ENCODE measurements around the gene RPL6. TPM values are rescaled to one million over a fixed set of nuclear protein-coding genes. Genes with fewer than 3 reads are reported as not detected.

The RPL6 gene
- total and polyA plus RNA-seq, 5 experiments from 2014 or later, result 646 to 1,523 (median 758) TPM

GRCh38 chr12:112389228-112389627, 20.2 kb downstream of the RPL6 start:
- POLR2A ChIA-PET, result no interaction called here
- Mint-ChIP-seq H3K4me1 (peaks cover 5 to 6% (median 6%) of the 10 kb centered on the region in 4 donors), H3K27me3 (peaks cover 0 to 7% (median 4%) of the 10 kb centered on the region in 5 donors), H3K27ac (peak overlapping the region in 2 of 10 donors; percentile 34 to 65), H3K9me3 (no peaks in the 10 kb centered on the region), H3K36me3 (no peaks in the 10 kb centered on the region), H3K4me3 (no peak overlapping the region)
- DNase-seq (no peak), ATAC-seq (no peak)

- peaks cover 0 to 7% (median 4%) of the 10 kb centered on the region in 5 donors for H3K27me3 Mint-ChIP-seq
- peaks cover 6 to 11% (median 9%) of the 10 kb centered on the region in 4 donors for H3K4me1 Mint-ChIP-seq
- DNase-seq (no peak), ATAC-seq (no peak)
- no peak overlapping the region for H3K4me3 Mint-ChIP-seq
- POLR2A ChIA-PET, result interaction anchor here (0.6 to 1.0 kb wide), 2 partner anchors 16 to 417 kb away, joined by 3 to 6 read pairs; no protein-coding TSS in a partner anchor
- H3K9me3 Mint-ChIP-seq, result no peaks in the 10 kb centered on the region
- no peak overlapping the region for H3K27ac Mint-ChIP-seq
- H3K36me3 Mint-ChIP-seq, result no peaks in the 10 kb centered on the region
Observed at GRCh38 chr12:112386726-112387125, 22.7 kb downstream of the RPL6 start.

- no peak for ATAC-seq
Observed at GRCh38 chr12:112382866-112383265, 26.5 kb downstream of the RPL6 start.

GRCh38 chr12:112381883-112382796, 27.3 kb downstream of the RPL6 start, which contains the start of gene HECTD4:
TSS of gene HECTD4 (minus strand) at chr12:112382431. CDS start at chr12:112382128, 303 bp downstream.
- Mint-ChIP-seq H3K4me3 (peak within 1 kb of the TSS; percentile 90 to 99 (median 96)), H3K9me3 (no peaks in the 10 kb centered on the region), H3K27ac (peak within 1 kb of the TSS; percentile 88 to 97 (median 92)), H3K36me3 (no peaks in the 10 kb centered on the region), H3K27me3 (no peaks in the 10 kb centered on the region), H3K4me1 (peaks cover 12 to 32% (median 19%) of the 10 kb centered on the region in 4 donors)
- ATAC-seq (peak; percentile 95 to 97), DNase-seq (peak; percentile 82 to 95 (median 90))
- POLR2A ChIA-PET, result interaction anchor here (1.5 kb wide), 1 partner anchor 11 kb away, joined by 5 read pairs; no protein-coding TSS in a partner anchor

More at GRCh38 chr12:112382866-112383265, 26.5 kb downstream of the RPL6 start:
- no peak for DNase-seq
- H3K4me3 Mint-ChIP-seq, result peak overlapping the region; percentile 86 to 98 (median 94)
- H3K27me3 Mint-ChIP-seq, result peaks cover 0 to 2% (median 1%) of the 10 kb centered on the region in 5 donors
- peak overlapping the region; percentile 85 to 94 (median 92) for H3K27ac Mint-ChIP-seq
- H3K9me3 Mint-ChIP-seq, result no peaks in the 10 kb centered on the region
- POLR2A ChIA-PET, result no interaction called here
- peaks cover 15 to 33% (median 24%) of the 10 kb centered on the region in 4 donors for H3K4me1 Mint-ChIP-seq
- H3K36me3 Mint-ChIP-seq, result no peaks in the 10 kb centered on the region

GRCh38 chr12:112381406-112381882, 28.0 kb downstream of the RPL6 start:
- POLR2A ChIA-PET, result interaction anchor here (1.5 kb wide), 1 partner anchor 10 kb away, joined by 5 read pairs; no protein-coding TSS in a partner anchor
- ATAC-seq (peak; percentile 22 to 24), DNase-seq (peak in 5 of 10 donors; percentile 4 to 34 (median 18))
- H3K4me3 Mint-ChIP-seq, result peak overlapping the region; percentile 88 to 99 (median 94)
- no peaks in the 10 kb centered on the region for H3K36me3 Mint-ChIP-seq
- no peaks in the 10 kb centered on the region for H3K9me3 Mint-ChIP-seq
- H3K4me1 Mint-ChIP-seq, result peaks cover 13 to 31% (median 20%) of the 10 kb centered on the region in 4 donors
- H3K27me3 Mint-ChIP-seq, result no peaks in the 10 kb centered on the region
- H3K27ac Mint-ChIP-seq, result peak overlapping the region; percentile 79 to 97 (median 88)

- H3K4me3 Mint-ChIP-seq, result peak overlapping the region; percentile 88 to 99 (median 94)
- H3K27me3 Mint-ChIP-seq, result no peaks in the 10 kb centered on the region
- peak overlapping the region; percentile 79 to 97 (median 88) for H3K27ac Mint-ChIP-seq
- H3K4me1 Mint-ChIP-seq, result peaks cover 13 to 32% (median 21%) of the 10 kb centered on the region in 4 donors
- POLR2A ChIA-PET, result interaction anchor here (1.5 kb wide), 1 partner anchor 10 kb away, joined by 5 read pairs; no protein-coding TSS in a partner anchor
- DNase-seq (peak in 1 of 10 donors; percentile 4), ATAC-seq (no peak)
- H3K9me3 Mint-ChIP-seq, result no peaks in the 10 kb centered on the region
- H3K36me3 Mint-ChIP-seq, result no peaks in the 10 kb centered on the region
Observed at GRCh38 chr12:112380663-112381405, 28.6 kb downstream of the RPL6 start.

GRCh38 chr12:112375105-112375504, 34.3 kb downstream of the RPL6 start:
- Mint-ChIP-seq H3K27ac (no peak overlapping the region), H3K9me3 (no peaks in the 10 kb centered on the region), H3K4me1 (peaks cover 5 to 36% (median 23%) of the 10 kb centered on the region in 4 donors), H3K4me3 (no peak overlapping the region), H3K36me3 (peaks cover 0 to 6% (median 0%) of the 10 kb centered on the region in 3 donors), H3K27me3 (no peaks in the 10 kb centered on the region)
- DNase-seq, result no peak
- POLR2A ChIA-PET, result no interaction called here
- no peak for ATAC-seq

- POLR2A ChIA-PET, result no interaction called here
Observed at GRCh38 chr12:112374166-112374740, 35.2 kb downstream of the RPL6 start.

GRCh38 chr12:112370868-112371510, 38.4 kb downstream of the RPL6 start:
- no peak overlapping the region for H3K4me3 Mint-ChIP-seq
- no peaks in the 10 kb centered on the region for H3K27me3 Mint-ChIP-seq
- H3K36me3 Mint-ChIP-seq, result peaks cover 0 to 6% (median 2%) of the 10 kb centered on the region in 3 donors
- peaks cover 5 to 28% (median 24%) of the 10 kb centered on the region in 4 donors for H3K4me1 Mint-ChIP-seq
- POLR2A ChIA-PET, result interaction anchor here (1.1 kb wide), 1 partner anchor 11 kb away, joined by 5 read pairs; the partner anchor contains the start of gene HECTD4
- DNase-seq (no peak), ATAC-seq (no peak)
- no peaks in the 10 kb centered on the region for H3K9me3 Mint-ChIP-seq
- H3K27ac Mint-ChIP-seq, result no peak overlapping the region

More at GRCh38 chr12:112374166-112374740, 35.2 kb downstream of the RPL6 start:
- ATAC-seq, result no peak
- Mint-ChIP-seq H3K27me3 (no peaks in the 10 kb centered on the region), H3K4me3 (no peak overlapping the region), H3K9me3 (no peaks in the 10 kb centered on the region), H3K36me3 (peaks cover 0 to 6% (median 2%) of the 10 kb centered on the region in 3 donors), H3K27ac (peak overlapping the region in 1 of 10 donors; percentile 48), H3K4me1 (peaks cover 8 to 34% (median 25%) of the 10 kb centered on the region in 4 donors)
- DNase-seq, result no peak

- H3K9me3 Mint-ChIP-seq, result no peaks in the 10 kb centered on the region
- DNase-seq, result no peak
- POLR2A ChIA-PET, result no interaction called here
- no peaks in the 10 kb centered on the region for H3K27me3 Mint-ChIP-seq
- H3K4me3 Mint-ChIP-seq, result no peak overlapping the region
- H3K4me1 Mint-ChIP-seq, result peaks cover 5 to 27% (median 23%) of the 10 kb centered on the region in 4 donors
- no peak for ATAC-seq
- H3K36me3 Mint-ChIP-seq, result peaks cover 0 to 6% (median 2%) of the 10 kb centered on the region in 3 donors
- no peak overlapping the region for H3K27ac Mint-ChIP-seq
Observed at GRCh38 chr12:112370199-112370598, 39.2 kb downstream of the RPL6 start.

GRCh38 chr12:112368856-112369255, 40.5 kb downstream of the RPL6 start:
- H3K9me3 Mint-ChIP-seq, result no peaks in the 10 kb centered on the region
- ATAC-seq (no peak), DNase-seq (no peak)
- POLR2A ChIA-PET, result no interaction called here
- H3K27ac Mint-ChIP-seq, result no peak overlapping the region
- H3K4me3 Mint-ChIP-seq, result no peak overlapping the region
- peaks cover 5 to 19% (median 16%) of the 10 kb centered on the region in 4 donors for H3K4me1 Mint-ChIP-seq
- H3K27me3 Mint-ChIP-seq, result no peaks in the 10 kb centered on the region
- peaks cover 0 to 2% (median 0%) of the 10 kb centered on the region in 3 donors for H3K36me3 Mint-ChIP-seq

Measured in naive thymus-derived CD8-positive, alpha-beta T cell (primary cell).